ENCODE data around the gene HAO2. TPM values are rescaled to one million over a fixed set of nuclear protein-coding genes. Genes with fewer than 3 reads are reported as not detected.

The HAO2 gene
- total RNA-seq, 1 experiment from 2014 or later, result 0.13 TPM

DNA sequence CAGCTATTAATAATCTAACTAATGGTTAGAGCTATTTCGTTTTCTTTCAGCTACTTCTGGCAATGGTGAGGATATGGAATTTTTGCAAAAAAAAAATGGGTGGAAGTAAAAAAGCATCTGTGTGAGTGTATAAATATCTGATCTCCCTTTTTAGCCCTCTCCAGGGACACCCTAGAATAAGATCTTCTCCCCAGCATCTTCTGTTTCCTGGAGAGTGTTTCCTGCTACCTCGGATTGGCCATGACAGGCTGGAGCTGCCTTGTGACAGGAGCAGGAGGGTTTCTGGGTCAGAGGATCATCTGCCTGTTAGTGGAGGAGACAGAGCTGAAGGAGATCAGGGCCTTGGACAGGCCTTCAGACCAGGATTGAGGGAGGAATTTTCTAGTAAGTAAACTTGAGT lies 70.2 kb downstream of the HAO2 start:
- H3K9ac ChIP-seq (ENCODE audit: extremely low read depth, insufficient read length, low read length), result no peak overlapping the region
- no peaks in the 10 kb centered on the region for H3K23me2 ChIP-seq (ENCODE audit: insufficient read length, low read depth, low read length, poor library complexity, severe bottlenecking)
- H2BK15ac ChIP-seq (ENCODE audit: low read depth, low read length), result no peak overlapping the region

More for the DNA sequence above, 70.2 kb downstream of the HAO2 start:
- H3T11ph ChIP-seq (ENCODE audit: low read length), result no peak overlapping the region
- TF ChIP-seq, protein P1, sequence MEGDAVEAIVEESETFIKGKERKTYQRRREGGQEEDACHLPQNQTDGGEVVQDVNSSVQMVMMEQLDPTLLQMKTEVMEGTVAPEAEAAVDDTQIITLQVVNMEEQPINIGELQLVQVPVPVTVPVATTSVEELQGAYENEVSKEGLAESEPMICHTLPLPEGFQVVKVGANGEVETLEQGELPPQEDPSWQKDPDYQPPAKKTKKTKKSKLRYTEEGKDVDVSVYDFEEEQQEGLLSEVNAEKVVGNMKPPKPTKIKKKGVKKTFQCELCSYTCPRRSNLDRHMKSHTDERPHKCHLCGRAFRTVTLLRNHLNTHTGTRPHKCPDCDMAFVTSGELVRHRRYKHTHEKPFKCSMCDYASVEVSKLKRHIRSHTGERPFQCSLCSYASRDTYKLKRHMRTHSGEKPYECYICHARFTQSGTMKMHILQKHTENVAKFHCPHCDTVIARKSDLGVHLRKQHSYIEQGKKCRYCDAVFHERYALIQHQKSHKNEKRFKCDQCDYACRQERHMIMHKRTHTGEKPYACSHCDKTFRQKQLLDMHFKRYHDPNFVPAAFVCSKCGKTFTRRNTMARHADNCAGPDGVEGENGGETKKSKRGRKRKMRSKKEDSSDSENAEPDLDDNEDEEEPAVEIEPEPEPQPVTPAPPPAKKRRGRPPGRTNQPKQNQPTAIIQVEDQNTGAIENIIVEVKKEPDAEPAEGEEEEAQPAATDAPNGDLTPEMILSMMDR (conservative IDR thresholded peaks at IDR 0.05), result no peak
- no peak overlapping the region for H2AK5ac ChIP-seq (ENCODE audit: insufficient read length, low read length)
- H2BK5ac ChIP-seq (ENCODE audit: insufficient read length, low read length), result no peak overlapping the region
- H2BK12ac ChIP-seq (ENCODE audit: insufficient read length, low read depth, low read length), result no peak overlapping the region
- no peaks in the 10 kb centered on the region for H3K4me1 ChIP-seq (ENCODE audit: insufficient read depth, low read length)
- no peak overlapping the region for H3K18ac ChIP-seq (ENCODE audit: insufficient read length, low read depth, low read length)
- H3K79me1 ChIP-seq (ENCODE audit: insufficient read depth, low read depth, low read length, poor library complexity, severe bottlenecking), result no peaks in the 10 kb centered on the region
- no peak overlapping the region for H2AFZ ChIP-seq (ENCODE audit: low read length)
- H3K56ac ChIP-seq (ENCODE audit: insufficient read length, low read depth, low read length), result no peak overlapping the region
- H3K4ac ChIP-seq (ENCODE audit: low read depth, low read length), result no peak overlapping the region
- H3K79me2 ChIP-seq (ENCODE audit: insufficient read depth, low read length), result no peaks in the 10 kb centered on the region
- H2BK20ac ChIP-seq (ENCODE audit: low read depth, low read length, poor library complexity, severe bottlenecking), result no peak overlapping the region
- no peak overlapping the region for H3K23ac ChIP-seq (ENCODE audit: insufficient read length, low read depth, low read length)
- H3K9me3 ChIP-seq (ENCODE audit: control insufficient read depth, low read depth, low read length), result no peaks in the 10 kb centered on the region
- no peaks in the 10 kb centered on the region for H3K4me1 Mint-ChIP-seq
- H3K4me3 Mint-ChIP-seq, result no peak overlapping the region; a peak in 1 of 5 replicates
- H3K4me2 ChIP-seq (ENCODE audit: insufficient read depth, insufficient read length, low read length), result no peak overlapping the region
- no CpG with 5 or more reads among the region's 2 CpGs for WGBS (ENCODE audit: extremely low coverage, insufficient read length, low lambda C conversion rate)
- no peak overlapping the region for H4K5ac ChIP-seq (ENCODE audit: insufficient read length, low read depth, low read length)
- no peak overlapping the region for H3K14ac ChIP-seq (ENCODE audit: insufficient read depth, low read length)
- no peaks in the 10 kb centered on the region for H3K27me3 ChIP-seq (ENCODE audit: insufficient read depth, low read length)
- H3K27ac ChIP-seq (ENCODE audit: insufficient read length, low read depth, low read length), result no peak overlapping the region
- H4K8ac ChIP-seq (replicated peaks; ENCODE audit: insufficient read length, low read depth, low read length), result no peak overlapping the region
- no peak overlapping the region for H3K27ac Mint-ChIP-seq
- no peak overlapping the region for H2BK120ac ChIP-seq (ENCODE audit: low read depth, low read length, poor library complexity, severe bottlenecking)
- no peak for DNase-seq
- H4K91ac ChIP-seq (ENCODE audit: insufficient read length, low read depth, low read length), result no peak overlapping the region
- no peaks in the 10 kb centered on the region for H3K9me3 Mint-ChIP-seq
- no peaks in the 10 kb centered on the region for H4K20me1 ChIP-seq (ENCODE audit: control insufficient read depth, insufficient read depth, insufficient read length)
- no peaks in the 10 kb centered on the region for H3K27me3 Mint-ChIP-seq (ENCODE audit: low read depth)
- H3K36me3 Mint-ChIP-seq (ENCODE audit: insufficient read depth in 1 of 3, low read depth in 3 of 3), result no peaks in the 10 kb centered on the region
